OCI-LY3 (cell line): ENCODE results near the gene CETP.
"Not testable (repeated sequence)": the region's sequence is repeated elsewhere in the genome, so short reads cannot be mapped to it uniquely, and the experiment has no call there.

Source experiments
- H2AFZ ChIP-seq: fragments of 200-600, 300-600 bp; shearing (Covaris generic); 2 replicates; pipeline ENCODE4 v1.6.0; 2014; ENCODE audit warnings: antibody characterized with exemption, low read depth, low read length
- H3K27ac ChIP-seq: fragments of 200-600, 300-600 bp; sonication (generic); 2 replicates; pipeline ENCODE4 v1.5.1; 2014; ENCODE audit warnings: mild to moderate bottlenecking, low read length, moderate library complexity, mixed read lengths
- H3K27me3 ChIP-seq: fragments of 200-600, 300-600 bp; sonication (generic); 2 replicates; pipeline ENCODE4 v1.6.1; 2014; ENCODE audit warnings: low read depth, low read length, mixed read lengths
- H3K36me3 ChIP-seq: fragments of 200-600, 300-600 bp; sonication (generic); replicated peaks from 2 replicates; pipeline ENCODE3; 2014; ENCODE audit warnings: low read depth, low read length, mixed read lengths
- H3K4me1 ChIP-seq: fragments of 300-600, 200-600 bp; sonication (generic); 2 replicates; pipeline ENCODE4 v1.6.1; 2014; ENCODE audit warnings: low read length, mixed read lengths
- H3K4me2 ChIP-seq: fragments of 200-600, 300-600 bp; sonication (generic); 2 replicates; pipeline ENCODE4 v1.6.1; 2014; ENCODE audit warnings: low read length, mixed read lengths
- H3K4me3 ChIP-seq: fragments of 300-600, 200-600 bp; sonication (generic); 2 replicates; pipeline ENCODE4 v1.5.1; 2014; ENCODE audit warnings: antibody characterized with exemption, mild to moderate bottlenecking, low read length, moderate library complexity
- H3K79me2 ChIP-seq: fragments of 300-600, 200-600 bp; shearing (Covaris generic); 2 replicates; pipeline ENCODE4 v1.6.1; 2014; ENCODE audit warnings: mild to moderate bottlenecking, low read length, mixed read lengths
- H3K9ac ChIP-seq: fragments of 300-600, 200-600 bp; shearing (Covaris generic); 2 replicates; pipeline ENCODE4 v1.6.0; 2014; ENCODE audit warnings: mild to moderate bottlenecking, low read length, moderate library complexity
- H3K9me3 ChIP-seq: fragments of 200-600, 300-600 bp; shearing (Covaris generic); 2 replicates; pipeline ENCODE4 v1.6.1; 2014; ENCODE audit warnings: low read length, mixed read lengths; ENCODE audit not compliant: insufficient read depth
- H4K20me1 ChIP-seq: fragments of 200-600, 300-600 bp; sonication (generic); 2 replicates; pipeline ENCODE4 v1.6.1; 2016; ENCODE audit warnings: low read length, mixed read lengths; ENCODE audit not compliant: insufficient read depth
- CTCF ChIP-seq: fragments of 200-600, 300-600 bp; sonication (generic); IDR thresholded peaks from 2 replicates; pipeline ENCODE4 v1.5.1; 2014; ENCODE audit warnings: antibody characterized with exemption, low read length, low read depth
- EZH2phosphoT487 ChIP-seq: fragments of 200-600 bp; shearing (Covaris generic); IDR thresholded peaks from 2 replicates; pipeline ENCODE4 v1.6.1; 2018; ENCODE audit warnings: antibody characterized with exemption, mixed run types, low read depth

The CETP gene

GRCh38 chr16:57004387-57005250, 42.9 kb downstream of the CETP start:
- Histone ChIP-seq H3K9ac (peak overlapping the region; percentile 25; the same call in 1 of the 2 replicates), H3K9me3 (no peaks in the 10 kb centered on the region), H3K4me3 (no peak overlapping the region), H3K27ac (peak overlapping the region; percentile 17), H3K4me1 (peaks cover 44% of the 10 kb centered on the region), H4K20me1 (0 out of 2 replicates have a peak, but pooled peaks cover 3% of the 10 kb centered on the region), H3K79me2 (peaks cover 21% of the 10 kb centered on the region), H3K4me2 (peak overlapping the region; percentile 50), H3K27me3 (no peaks in the 10 kb centered on the region), H3K36me3 (peaks cover 8% of the 10 kb centered on the region), H2AFZ (no peak overlapping the region)
- 0 out of 2 replicates have a peak, but pooled peaks have one; percentile 13 for TF ChIP-seq CTCF
- TF ChIP-seq EZH2phosphoT487: no peak

GRCh38 chr16:57005597-57005996, 43.8 kb downstream of the CETP start:
- not testable (repeated sequence) for H2AFZ ChIP-seq, H4K20me1 ChIP-seq, H3K9ac ChIP-seq, H3K27me3 ChIP-seq, H3K4me3 ChIP-seq, H3K9me3 ChIP-seq, H3K27ac ChIP-seq
- Histone ChIP-seq H3K4me1 (peaks cover 50% of the 10 kb centered on the region), H3K79me2 (peaks cover 20% of the 10 kb centered on the region), H3K4me2 (peak overlapping the region; percentile 50), H3K36me3 (peaks cover 12% of the 10 kb centered on the region)

- Histone ChIP-seq H3K79me2 (peaks cover 22% of the 10 kb centered on the region), H3K4me3 (no peak overlapping the region), H2AFZ (no peak overlapping the region), H3K9me3 (no peaks in the 10 kb centered on the region), H3K4me1 (peaks cover 65% of the 10 kb centered on the region), H3K27ac (no peak overlapping the region), H3K9ac (no peak overlapping the region), H3K27me3 (no peaks in the 10 kb centered on the region), H3K4me2 (no peak overlapping the region; the same call in 1 of the 2 replicates), H4K20me1 (0 out of 2 replicates have a peak, but pooled peaks cover 3% of the 10 kb centered on the region), H3K36me3 (peaks cover 12% of the 10 kb centered on the region)
- no peak for TF ChIP-seq EZH2phosphoT487
- no peak for TF ChIP-seq CTCF
Observed at GRCh38 chr16:57007050-57007449, 45.3 kb downstream of the CETP start.

GRCh38 chr16:57007530-57007929, 45.8 kb downstream of the CETP start:
- Histone ChIP-seq H3K9me3 (no peaks in the 10 kb centered on the region), H3K79me2 (peaks cover 26% of the 10 kb centered on the region), H3K4me2 (no peak overlapping the region)

More at GRCh38 chr16:57007530-57007929, 45.8 kb downstream of the CETP start:
- 0 out of 2 replicates have a peak, but pooled peaks cover 3% of the 10 kb centered on the region for H4K20me1 ChIP-seq
- TF ChIP-seq CTCF (no peak), EZH2phosphoT487 (no peak)
- H3K27ac ChIP-seq: no peak overlapping the region
- no peak overlapping the region for H3K9ac ChIP-seq
- no peak overlapping the region for H2AFZ ChIP-seq
- peaks cover 69% of the 10 kb centered on the region for H3K4me1 ChIP-seq
- H3K36me3 ChIP-seq: peaks cover 12% of the 10 kb centered on the region
- H3K4me3 ChIP-seq: no peak overlapping the region
- no peaks in the 10 kb centered on the region for H3K27me3 ChIP-seq
